Tibial artery (tissue), 4 donors: ENCODE measurements around the gene NUP155.
"Not testable (repeated sequence)": the region's sequence is repeated elsewhere in the genome, so short reads cannot be mapped to it uniquely, and the experiment has no call there.

Experiments
- DNase-seq, 2 donors: peaks; one replicate each; pipeline ENCODE4 v3.0.0-alpha.2; 2019
- H3K27ac ChIP-seq, 2 donors: fragments of 200-600 bp; sonication (generic) in 1 of 2; 1 replicate in 1 of 2; 2 replicates in 1 of 2; pipeline ENCODE4 v1.5.1; 2018 to 2019; ENCODE audit warnings: mild to moderate bottlenecking in 1 of 2
- H3K27me3 ChIP-seq, 2 donors: fragments of 200-600 bp; sonication (generic) in 1 of 2; one replicate each; pipeline versions ENCODE4 v1.5.1 to v1.6.0; 2016 to 2019
- H3K36me3 ChIP-seq, 3 donors: fragments of 200-600 bp; sonication (generic) in 2 of 3; one replicate each; pipeline ENCODE4 v1.5.1; 2016 to 2019; ENCODE audit warnings: mild to moderate bottlenecking in 2 of 3
- H3K4me1 ChIP-seq, 4 donors: fragments of 200-600 bp; sonication (generic) in 2 of 4; 1 replicate in 3 of 4; 2 replicates in 1 of 4; pipeline ENCODE4 v1.5.1; 2016 to 2019
- H3K4me3 ChIP-seq, 2 donors: fragments of 200-600 bp; sonication (generic) in 1 of 2; 1 replicate in 1 of 2; 2 replicates in 1 of 2; pipeline ENCODE4 v1.5.1; 2018 to 2019; ENCODE audit warnings: mild to moderate bottlenecking in 2 of 2
- H3K9me3 ChIP-seq, 3 donors: fragments of 200-600 bp; sonication (generic) in 1 of 3; one replicate each; pipeline ENCODE4 v1.5.1; 2016 to 2019
- intact Hi-C: fragments of 100-400 bp; cut with DNase I; formaldehyde crosslinking; loops from one replicate; pipeline ENCODE4 v1.15.0; 2023; ENCODE audit warnings: low total_unique reads
- TF ChIP-seq, protein P1 (sequence below), 2 experiments: fragments of 200-600 bp in 1 of 2; fragments of 450-650 bp in 1 of 2; IDR thresholded peaks; one replicate each; pipeline ENCODE4 v1.5.1; 2017 to 2019; ENCODE audit warnings: antibody characterized with exemption in 2 of 2, mild to moderate bottlenecking in 1 of 2, moderate library complexity in 1 of 2

Gene NUP155

GRCh38 chr5:37308793-37309192 is 62.1 kb downstream of the NUP155 start:
- Histone ChIP-seq H3K4me1 (no peaks in the 10 kb centered on the region), H3K27ac (no peak overlapping the region), H3K36me3 (peaks cover 69 to 96% (median 86%) of the 10 kb centered on the region in 3 donors), H3K27me3 (no peaks in the 10 kb centered on the region), H3K9me3 (no peaks in the 10 kb centered on the region), H3K4me3 (no peak overlapping the region)
- TF ChIP-seq, protein P1, sequence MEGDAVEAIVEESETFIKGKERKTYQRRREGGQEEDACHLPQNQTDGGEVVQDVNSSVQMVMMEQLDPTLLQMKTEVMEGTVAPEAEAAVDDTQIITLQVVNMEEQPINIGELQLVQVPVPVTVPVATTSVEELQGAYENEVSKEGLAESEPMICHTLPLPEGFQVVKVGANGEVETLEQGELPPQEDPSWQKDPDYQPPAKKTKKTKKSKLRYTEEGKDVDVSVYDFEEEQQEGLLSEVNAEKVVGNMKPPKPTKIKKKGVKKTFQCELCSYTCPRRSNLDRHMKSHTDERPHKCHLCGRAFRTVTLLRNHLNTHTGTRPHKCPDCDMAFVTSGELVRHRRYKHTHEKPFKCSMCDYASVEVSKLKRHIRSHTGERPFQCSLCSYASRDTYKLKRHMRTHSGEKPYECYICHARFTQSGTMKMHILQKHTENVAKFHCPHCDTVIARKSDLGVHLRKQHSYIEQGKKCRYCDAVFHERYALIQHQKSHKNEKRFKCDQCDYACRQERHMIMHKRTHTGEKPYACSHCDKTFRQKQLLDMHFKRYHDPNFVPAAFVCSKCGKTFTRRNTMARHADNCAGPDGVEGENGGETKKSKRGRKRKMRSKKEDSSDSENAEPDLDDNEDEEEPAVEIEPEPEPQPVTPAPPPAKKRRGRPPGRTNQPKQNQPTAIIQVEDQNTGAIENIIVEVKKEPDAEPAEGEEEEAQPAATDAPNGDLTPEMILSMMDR (IDR thresholded peaks at IDR 0.05), result no peak
- DNase-seq, result no peak
- intact Hi-C loops, result no loop called here

- Histone ChIP-seq H3K27me3 (no peaks in the 10 kb centered on the region), H3K9me3 (no peaks in the 10 kb centered on the region), H3K27ac (no peak overlapping the region), H3K4me3 (no peak overlapping the region), H3K36me3 (peaks cover 85 to 97% (median 96%) of the 10 kb centered on the region in 3 donors), H3K4me1 (no peaks in the 10 kb centered on the region)
- intact Hi-C loops, result no loop called here
- DNase-seq, result no peak
- TF ChIP-seq, protein P1 (IDR thresholded peaks at IDR 0.05), result no peak
Measured at GRCh38 chr5:37304888-37305287, 66.0 kb downstream of the NUP155 start.

DNA sequence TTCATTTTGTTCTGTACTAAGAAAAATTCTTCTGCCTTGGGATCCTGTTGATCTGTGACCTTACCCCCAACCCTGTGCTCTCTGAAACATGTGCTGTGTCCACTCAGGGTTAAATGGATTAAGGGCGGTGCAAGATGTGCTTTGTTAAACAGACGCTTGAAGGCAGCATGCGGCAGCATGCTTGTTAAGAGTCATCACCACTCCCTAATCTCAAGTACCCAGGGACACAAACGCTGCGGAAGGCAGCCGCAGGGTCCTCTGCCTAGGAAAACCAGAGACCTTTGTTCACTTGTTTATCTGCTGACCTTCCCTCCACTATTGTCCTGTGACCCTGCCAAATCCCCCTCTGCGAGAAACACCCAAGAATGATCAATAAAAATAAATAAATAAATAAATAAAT is 74.6 kb downstream of the NUP155 start:
- intact Hi-C loops, DNase-seq: not testable (repeated sequence)
- H3K36me3 ChIP-seq, result peaks cover 59 to 85% (median 61%) of the 10 kb centered on the region in 3 donors

DNA sequence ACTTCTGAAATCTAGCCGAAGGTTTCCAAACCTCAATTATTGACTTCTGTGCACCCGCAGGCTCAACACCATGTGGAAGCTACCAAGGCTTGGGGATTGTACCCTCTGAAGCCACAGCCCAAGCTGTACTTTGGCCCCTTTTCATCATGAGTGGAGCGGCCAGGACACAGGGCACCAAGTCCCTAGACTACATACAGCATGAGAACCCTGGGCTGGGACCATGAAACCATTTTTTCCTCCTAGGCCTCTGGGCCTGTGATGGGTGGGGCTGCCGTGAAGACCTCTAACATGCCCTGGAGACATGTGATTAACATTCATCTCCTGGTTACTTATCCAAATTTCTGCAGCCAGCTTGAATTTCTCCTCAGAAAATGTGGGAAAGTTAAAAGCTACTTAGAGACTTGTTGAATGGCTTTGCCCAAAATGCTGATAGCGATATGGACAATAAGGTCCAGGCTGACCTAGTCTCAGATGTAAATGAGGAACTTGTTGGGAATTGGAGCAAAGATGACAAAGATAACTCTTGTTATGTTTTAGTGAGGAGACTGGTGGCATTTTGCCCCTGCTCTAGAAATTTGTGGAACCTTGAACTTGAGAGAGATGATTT is 87.6 kb downstream of the NUP155 start:
- Histone ChIP-seq H3K4me1 (no peaks in the 10 kb centered on the region), H3K36me3 (peaks cover 0 to 2% (median 0%) of the 10 kb centered on the region in 3 donors), H3K4me3 (no peak overlapping the region), H3K27me3 (no peaks in the 10 kb centered on the region), H3K27ac (no peak overlapping the region), H3K9me3 (peaks cover 0 to 7% (median 0%) of the 10 kb centered on the region in 3 donors)
- no peak for DNase-seq
- TF ChIP-seq, protein P1 (IDR thresholded peaks at IDR 0.05), result no peak
- intact Hi-C loops, result no loop called here

More for the DNA sequence above, 74.6 kb downstream of the NUP155 start:
- H3K27ac ChIP-seq, H3K27me3 ChIP-seq, H3K9me3 ChIP-seq, H3K4me3 ChIP-seq, H3K4me1 ChIP-seq: not testable (repeated sequence)

DNA sequence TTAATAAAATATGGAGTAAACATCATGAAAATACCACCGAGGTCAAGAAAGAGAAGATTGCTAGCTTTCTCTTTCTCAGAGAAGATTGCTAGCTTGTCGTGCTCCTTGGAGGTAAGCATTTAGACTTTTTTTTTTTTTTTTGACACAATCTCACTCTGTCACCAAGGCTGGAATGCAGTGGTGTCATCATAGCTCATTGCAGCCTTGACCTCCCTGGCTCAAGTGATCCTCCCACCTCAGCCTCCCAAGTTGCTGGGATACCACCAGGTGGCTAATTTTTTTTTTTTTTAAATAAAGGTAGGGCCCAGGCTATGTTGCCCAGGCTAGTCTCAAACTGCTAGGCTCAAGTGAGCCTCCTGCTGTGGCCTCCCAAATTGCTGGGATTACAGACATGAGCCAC is 95.4 kb downstream of the NUP155 start:
- Histone ChIP-seq H3K9me3 (no peaks in the 10 kb centered on the region), H3K27ac (no peak overlapping the region), H3K27me3 (no peaks in the 10 kb centered on the region), H3K36me3 (peaks cover 0 to 2% (median 0%) of the 10 kb centered on the region in 3 donors), H3K4me3 (no peak overlapping the region), H3K4me1 (no peaks in the 10 kb centered on the region)
- no peak for DNase-seq
- intact Hi-C loops, result no loop called here
- TF ChIP-seq, protein P1 (IDR thresholded peaks at IDR 0.05), result no peak

- intact Hi-C loops, result no loop called here
- peaks cover 0 to 5% (median 0%) of the 10 kb centered on the region in 3 donors for H3K36me3 ChIP-seq
- H3K4me1 ChIP-seq, result no peaks in the 10 kb centered on the region
- H3K4me3 ChIP-seq, result no peak overlapping the region
- no peak overlapping the region for H3K27ac ChIP-seq
- no peaks in the 10 kb centered on the region for H3K27me3 ChIP-seq
- TF ChIP-seq, protein P1 (IDR thresholded peaks at IDR 0.05), result no peak
- DNase-seq, result no peak
- peaks cover 0 to 8% (median 0%) of the 10 kb centered on the region in 3 donors for H3K9me3 ChIP-seq
Measured at GRCh38 chr5:37272511-37272910, 98.4 kb downstream of the NUP155 start.

DNA sequence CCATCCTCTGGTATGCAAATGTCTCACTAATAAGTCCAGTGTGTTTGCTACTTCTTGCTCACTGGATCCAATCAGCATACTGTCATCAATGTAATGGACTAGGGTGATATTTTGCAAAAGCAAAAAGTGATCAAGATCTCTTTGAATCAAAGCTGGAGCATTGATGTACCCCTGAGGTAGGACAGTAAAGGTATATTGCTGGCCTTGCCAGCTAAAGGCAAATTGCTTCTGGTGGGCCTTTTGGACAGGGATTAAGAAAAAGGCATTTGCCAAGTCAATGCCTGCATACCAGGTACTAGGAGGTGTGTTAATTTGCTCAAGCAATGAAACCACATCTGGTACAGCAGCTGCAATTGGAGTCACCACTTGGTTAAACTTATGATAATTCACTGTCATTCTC is 102.8 kb downstream of the NUP155 start:
- H3K9me3 ChIP-seq, DNase-seq, H3K27me3 ChIP-seq, H3K4me1 ChIP-seq, intact Hi-C loops, H3K27ac ChIP-seq, H3K4me3 ChIP-seq, H3K36me3 ChIP-seq: not testable (repeated sequence)
